Uterus (tissue), 4 donors: Measurements from ENCODE around the gene TRIM45. TPM values are rescaled to one million over a fixed set of nuclear protein-coding genes. Genes with fewer than 3 reads are reported as not detected.
"Not testable (repeated sequence)": the region's sequence is repeated elsewhere in the genome, so short reads cannot be mapped to it uniquely, and the experiment has no call there.

Source experiments
- DNase-seq, 2 donors: peaks; one replicate each; pipeline ENCODE4 v3.0.0-alpha.2; 2019 to 2020
- H3K27ac ChIP-seq, 2 donors: fragments of 200-600 bp; sonication (generic); 1 replicate in 1 of 2; 2 replicates in 1 of 2; pipeline ENCODE4 v1.5.1; 2016 to 2018
- H3K27me3 ChIP-seq, 2 donors: fragments of 200-600 bp; sonication (generic); one replicate each; pipeline ENCODE4 v1.5.1; 2018 to 2019; ENCODE audit warnings: control low read depth in 1 of 2
- H3K36me3 ChIP-seq, 2 donors: fragments of 200-600 bp; sonication (generic); one replicate each; pipeline ENCODE4 v1.5.1; 2019; ENCODE audit warnings: control low read depth in 1 of 2
- H3K4me1 ChIP-seq, 2 donors: fragments of 200-600 bp; sonication (generic); one replicate each; pipeline ENCODE4 v1.5.1; 2018 to 2019; ENCODE audit warnings: control low read depth in 1 of 2
- H3K4me3 ChIP-seq, 2 donors: fragments of 200-600 bp; sonication (generic); 1 replicate in 1 of 2; 2 replicates in 1 of 2; pipeline ENCODE4 v1.5.1; 2018 to 2019; ENCODE audit warnings: mild to moderate bottlenecking in 1 of 2
- H3K9me3 ChIP-seq, 2 donors: fragments of 200-600 bp; sonication (generic); one replicate each; pipeline ENCODE4 v1.5.1; 2019; ENCODE audit warnings: control low read depth in 1 of 2
- POLR2A ChIP-seq, 2 donors: fragments of 450-650 bp; IDR thresholded peaks; one replicate each; pipeline ENCODE4 v1.6.1; 2016; ENCODE audit warnings: antibody characterized with exemption in 2 of 2, mild to moderate bottlenecking in 1 of 2, moderate library complexity in 1 of 2
- intact Hi-C: fragments of 100-400 bp; cut with DNase I; formaldehyde crosslinking; loops from one replicate; pipeline ENCODE4 v1.15.1; 2023; ENCODE audit warnings: low total_unique reads
- total RNA-seq, 4 donors: library from RNA; depleted of rRNA in 3 of 4; stranded (reverse); fragments of >200 nt in 3 of 4; gene quantifications; one replicate each; pipeline versions ENCODE4 v1.1.0 to v1.2.4, GENCODE V29; 2014 to 2023
- TF ChIP-seq, protein P1 (sequence below), 4 experiments: fragments of 200-600 bp in 2 of 4; fragments of 450-650 bp in 2 of 4; sonication (generic) in 2 of 4; IDR thresholded peaks; one replicate each; pipeline ENCODE4 v1.5.1; 2016 to 2019; ENCODE audit warnings: antibody characterized with exemption in 4 of 4, mild to moderate bottlenecking in 2 of 4, moderate library complexity in 1 of 4
- donor health status: DM: yes; HTN: yes; CAD: no.

TRIM45 gene
- total RNA-seq, 4 donors from 2014 or later: 2.6 to 16.7 (median 5.5) TPM

DNA sequence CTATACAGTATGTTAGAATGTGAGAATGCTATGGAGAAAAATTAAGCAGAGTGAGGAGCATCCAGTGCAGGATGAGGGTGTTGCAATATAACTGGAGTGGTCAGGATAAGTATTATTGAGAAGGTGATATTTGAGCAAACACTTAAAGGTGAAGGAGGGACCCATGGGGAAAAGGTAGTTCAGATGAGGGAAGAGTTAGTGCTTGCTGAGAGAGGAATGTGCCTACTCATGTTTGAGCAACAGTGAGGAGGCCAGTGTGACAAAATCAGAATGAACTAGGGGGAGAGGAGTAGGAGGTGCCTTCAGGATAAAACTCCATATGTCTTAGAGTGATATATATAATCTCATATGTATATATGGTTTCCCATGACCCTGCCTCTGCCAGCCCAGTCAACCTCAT lies 6.2 kb upstream of the TRIM45 start:
- Histone ChIP-seq H3K4me3 (no peak overlapping the region), H3K36me3 (no peaks in the 10 kb centered on the region), H3K27ac (peak overlapping the region in 1 of 2 donors; percentile 36), H3K27me3 (no peaks in the 10 kb centered on the region), H3K4me1 (no peaks in the 10 kb centered on the region), H3K9me3 (no peaks in the 10 kb centered on the region)
- DNase-seq: no peak
- no peak for TF ChIP-seq POLR2A (IDR thresholded peaks at IDR 0.05)
- TF ChIP-seq, protein P1, sequence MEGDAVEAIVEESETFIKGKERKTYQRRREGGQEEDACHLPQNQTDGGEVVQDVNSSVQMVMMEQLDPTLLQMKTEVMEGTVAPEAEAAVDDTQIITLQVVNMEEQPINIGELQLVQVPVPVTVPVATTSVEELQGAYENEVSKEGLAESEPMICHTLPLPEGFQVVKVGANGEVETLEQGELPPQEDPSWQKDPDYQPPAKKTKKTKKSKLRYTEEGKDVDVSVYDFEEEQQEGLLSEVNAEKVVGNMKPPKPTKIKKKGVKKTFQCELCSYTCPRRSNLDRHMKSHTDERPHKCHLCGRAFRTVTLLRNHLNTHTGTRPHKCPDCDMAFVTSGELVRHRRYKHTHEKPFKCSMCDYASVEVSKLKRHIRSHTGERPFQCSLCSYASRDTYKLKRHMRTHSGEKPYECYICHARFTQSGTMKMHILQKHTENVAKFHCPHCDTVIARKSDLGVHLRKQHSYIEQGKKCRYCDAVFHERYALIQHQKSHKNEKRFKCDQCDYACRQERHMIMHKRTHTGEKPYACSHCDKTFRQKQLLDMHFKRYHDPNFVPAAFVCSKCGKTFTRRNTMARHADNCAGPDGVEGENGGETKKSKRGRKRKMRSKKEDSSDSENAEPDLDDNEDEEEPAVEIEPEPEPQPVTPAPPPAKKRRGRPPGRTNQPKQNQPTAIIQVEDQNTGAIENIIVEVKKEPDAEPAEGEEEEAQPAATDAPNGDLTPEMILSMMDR (IDR thresholded peaks at IDR 0.05): no peak
- intact Hi-C loops: loop anchor here (5.0 kb wide), 1 partner anchor 155 kb away; no protein-coding TSS in a partner anchor

DNA sequence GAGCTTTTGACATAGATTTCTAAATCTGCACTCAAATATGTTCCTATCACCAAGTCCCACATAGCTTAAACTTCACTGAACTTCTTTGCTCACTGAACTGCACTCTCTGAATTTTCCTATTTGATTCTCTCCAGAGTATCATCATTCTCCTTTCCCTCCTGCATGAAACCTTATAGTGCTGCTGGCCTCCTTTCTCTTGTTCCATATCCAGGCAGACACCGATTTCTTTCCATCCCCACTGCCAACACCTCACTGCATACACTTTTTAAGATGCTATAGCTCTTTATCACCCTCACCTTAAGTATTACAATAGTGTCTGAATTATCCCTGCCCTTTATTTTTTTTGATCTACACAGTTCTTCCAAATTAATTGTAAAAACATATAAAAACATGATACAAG lies 3.1 kb upstream of the TRIM45 start:
- no peaks in the 10 kb centered on the region for H3K36me3 ChIP-seq
- H3K4me1 ChIP-seq: no peaks in the 10 kb centered on the region
- TF ChIP-seq, protein P1 (IDR thresholded peaks at IDR 0.05): no peak
- no peak for TF ChIP-seq POLR2A (IDR thresholded peaks at IDR 0.05)
- no peak for DNase-seq
- H3K9me3 ChIP-seq: no peaks in the 10 kb centered on the region
- intact Hi-C loops: loop anchor here (5.0 kb wide), 2 partner anchors 62 to 158 kb away; partner anchors contain the start of gene TTF2
- no peak overlapping the region for H3K27ac ChIP-seq
- no peaks in the 10 kb centered on the region for H3K27me3 ChIP-seq
- no peak overlapping the region for H3K4me3 ChIP-seq

DNA sequence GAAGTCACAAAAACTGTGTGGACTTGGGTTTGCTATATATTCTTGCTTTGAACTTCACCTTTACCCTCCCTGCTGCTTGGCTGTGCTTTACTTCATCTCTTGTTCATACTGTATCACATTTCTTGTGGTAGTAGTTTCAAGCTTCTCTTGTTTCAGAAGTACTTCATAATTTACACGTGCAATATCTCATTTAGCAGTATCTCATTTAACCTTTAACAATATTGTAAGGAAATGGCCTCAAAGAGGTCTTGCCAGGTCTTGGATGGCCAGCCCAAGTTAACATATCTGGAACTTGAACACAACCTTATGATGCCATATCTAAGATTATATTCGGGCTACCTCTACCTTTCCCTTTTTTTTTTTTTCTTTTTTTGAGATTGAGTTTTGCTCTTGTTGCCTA lies 1.7 kb upstream of the TRIM45 start:
- Histone ChIP-seq H3K9me3 (no peaks in the 10 kb centered on the region), H3K36me3 (no peaks in the 10 kb centered on the region), H3K27ac (no peak overlapping the region), H3K4me3 (no peak overlapping the region), H3K4me1 (no peaks in the 10 kb centered on the region), H3K27me3 (no peaks in the 10 kb centered on the region)
- intact Hi-C loops: loop anchor here (5.0 kb wide), 1 partner anchor 61 kb away; the partner anchor contains the start of gene TTF2
- DNase-seq: no peak
- TF ChIP-seq POLR2A (IDR thresholded peaks at IDR 0.05): no peak
- TF ChIP-seq, protein P1 (IDR thresholded peaks at IDR 0.05): no peak

DNA sequence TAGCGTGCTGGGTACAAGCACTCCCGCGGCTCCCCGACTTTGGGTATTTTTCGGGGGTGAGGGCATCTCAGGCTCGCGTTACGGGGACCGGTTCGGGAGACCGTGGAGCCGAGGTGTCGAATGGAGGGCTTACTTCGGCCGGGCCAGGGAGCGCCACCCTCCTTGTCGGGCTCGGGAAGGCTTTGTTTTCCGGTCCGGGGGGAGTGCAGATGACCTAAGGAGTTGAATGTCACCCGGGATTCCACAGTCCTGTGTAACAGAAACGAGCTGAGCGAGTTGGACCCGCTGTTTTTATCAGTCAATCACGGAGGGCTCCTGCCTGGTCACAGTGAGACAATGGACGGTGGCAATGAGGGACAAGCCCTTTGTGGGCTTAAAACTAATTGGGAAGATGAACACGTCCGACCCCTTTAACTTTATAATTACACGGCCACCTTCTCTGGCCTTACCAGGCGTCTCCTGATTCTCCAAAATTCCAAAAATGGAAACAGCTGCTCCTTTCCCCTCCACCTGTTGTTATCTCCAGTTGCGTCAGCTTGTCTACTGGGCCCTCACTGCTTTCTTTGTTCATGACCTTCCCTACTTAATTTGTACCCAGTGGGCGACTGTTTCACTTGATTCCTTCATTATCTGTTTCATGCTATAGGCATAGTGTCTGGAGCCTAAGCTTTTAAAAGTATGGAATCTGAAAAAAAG lies 929 bp upstream of the TRIM45 start:
- H3K4me3 ChIP-seq: peak overlapping the region; percentile 65 to 91
- intact Hi-C loops: loop anchor here (5.0 kb wide), 1 partner anchor 60 kb away; the partner anchor contains the start of gene TTF2
- no peak for DNase-seq
- no peaks in the 10 kb centered on the region for H3K36me3 ChIP-seq
- H3K4me1 ChIP-seq: no peaks in the 10 kb centered on the region
- no peaks in the 10 kb centered on the region for H3K9me3 ChIP-seq
- H3K27ac ChIP-seq: peak overlapping the region; percentile 91 to 93
- no peaks in the 10 kb centered on the region for H3K27me3 ChIP-seq
- TF ChIP-seq, protein P1 (IDR thresholded peaks at IDR 0.05): no peak
- TF ChIP-seq POLR2A (IDR thresholded peaks at IDR 0.05): no peak

DNA sequence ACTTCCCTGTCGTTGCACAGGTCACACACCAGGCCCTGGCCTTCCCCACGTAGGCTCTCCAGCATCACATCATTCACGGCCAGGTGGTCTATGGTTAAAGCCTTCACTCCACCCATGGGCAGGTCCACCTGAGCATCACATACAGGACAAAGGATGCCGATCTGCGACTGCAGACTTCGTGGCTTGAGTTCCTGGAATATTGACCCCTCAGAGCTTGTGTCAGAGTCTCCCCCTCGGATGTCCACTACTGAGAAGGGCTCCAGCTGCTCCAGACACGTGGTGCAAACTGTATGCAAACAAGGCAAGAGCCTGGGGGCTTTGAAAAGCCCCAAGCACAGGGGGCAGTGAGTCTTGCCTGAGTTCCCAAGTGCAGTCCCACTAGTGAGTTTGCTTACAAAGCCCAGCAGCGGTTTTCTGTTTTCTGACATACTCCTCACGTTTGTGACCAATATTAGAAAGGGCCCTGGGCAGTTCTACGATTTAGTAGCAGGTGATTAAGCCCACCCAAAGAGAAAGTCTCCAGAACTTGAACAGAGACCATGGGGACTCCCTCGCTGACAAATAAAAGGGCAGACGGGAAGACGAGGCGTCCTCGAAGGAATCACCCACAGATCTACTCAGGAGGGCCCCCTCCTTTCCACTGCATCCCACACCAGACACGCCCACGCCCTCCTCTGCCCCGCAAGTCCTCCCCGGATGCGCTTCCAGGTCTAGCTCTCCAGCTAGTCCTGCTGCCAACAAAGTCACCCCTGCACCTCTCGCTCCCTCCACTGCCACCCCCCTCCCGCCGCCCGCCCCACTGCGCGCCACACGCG lies 568 bp downstream of the TRIM45 start:
- H3K36me3 ChIP-seq: no peaks in the 10 kb centered on the region
- no peaks in the 10 kb centered on the region for H3K27me3 ChIP-seq
- no peaks in the 10 kb centered on the region for H3K9me3 ChIP-seq
- TF ChIP-seq POLR2A (IDR thresholded peaks at IDR 0.05): no peak
- TF ChIP-seq, protein P1 (IDR thresholded peaks at IDR 0.05): no peak
- no peaks in the 10 kb centered on the region for H3K4me1 ChIP-seq
- peak overlapping the region; percentile 91 to 93 for H3K27ac ChIP-seq
- H3K4me3 ChIP-seq: peak overlapping the region; percentile 65 to 91
- DNase-seq: no peak
- intact Hi-C loops: loop anchor here (5.0 kb wide), 1 partner anchor 59 kb away; the partner anchor contains the start of gene TTF2

DNA sequence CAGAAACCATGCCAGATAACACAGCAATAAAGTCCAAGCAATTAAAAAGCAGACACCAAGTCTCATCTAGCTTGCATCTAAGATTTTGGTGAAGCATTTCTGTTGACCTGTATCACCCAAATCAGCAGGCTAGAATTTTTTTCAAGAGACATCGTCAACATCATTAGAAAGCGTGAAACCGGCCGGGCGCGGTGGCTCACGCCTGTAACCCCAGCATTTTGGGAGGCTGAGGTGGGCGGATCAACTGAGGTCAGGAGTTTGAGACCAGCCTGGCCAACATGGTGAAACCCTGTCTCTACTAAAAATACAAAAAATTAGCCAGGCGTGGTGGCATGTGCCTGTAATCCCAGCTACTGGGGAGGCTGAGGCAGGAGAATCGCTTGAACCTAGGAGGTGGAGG lies 2.4 kb downstream of the TRIM45 start:
- H3K27ac ChIP-seq, H3K36me3 ChIP-seq, H3K9me3 ChIP-seq, DNase-seq, intact Hi-C loops, H3K27me3 ChIP-seq, H3K4me1 ChIP-seq, H3K4me3 ChIP-seq: not testable (repeated sequence)
